ENCODE measurements around the gene DNASE1L2.
"Not testable (repeated sequence)": the region's sequence is repeated elsewhere in the genome, so short reads cannot be mapped to it uniquely, and the experiment has no call there.

Gene DNASE1L2

GRCh38 chr16:2252806-2253148 is 16.5 kb downstream of the DNASE1L2 start:
- TF ChIP-seq CTCF (conservative IDR thresholded peaks at IDR 0.05) (no peak), ZFX (IDR thresholded peaks at IDR 0.05) (no peak)
- H3K27ac ChIP-seq: peak overlapping the region; percentile 83

GRCh38 chr16:2253293-2253692 is 17.0 kb downstream of the DNASE1L2 start:
- no peak for TF ChIP-seq ZFX (IDR thresholded peaks at IDR 0.05)
- no peak for TF ChIP-seq CTCF (conservative IDR thresholded peaks at IDR 0.05)

GRCh38 chr16:2256531-2257140 is 20.4 kb downstream of the DNASE1L2 start:
- TF ChIP-seq ZFX (IDR thresholded peaks at IDR 0.05): no peak
- no peak for TF ChIP-seq CTCF (conservative IDR thresholded peaks at IDR 0.05)
- no peak overlapping the region for H3K27ac ChIP-seq

More at GRCh38 chr16:2253293-2253692, 17.0 kb downstream of the DNASE1L2 start:
- H3K27ac ChIP-seq: no peak overlapping the region; the same call in 1 of the 2 replicates

- H3K27ac ChIP-seq: no peak overlapping the region
- TF ChIP-seq ZFX (IDR thresholded peaks at IDR 0.05) (no peak), CTCF (conservative IDR thresholded peaks at IDR 0.05) (no peak)
Observed at GRCh38 chr16:2257726-2258125, 21.5 kb downstream of the DNASE1L2 start.

- not testable (repeated sequence) for H3K27ac ChIP-seq
Observed at GRCh38 chr16:2258530-2258929, 22.3 kb downstream of the DNASE1L2 start.

- TF ChIP-seq ZFX (IDR thresholded peaks at IDR 0.05) (no peak), CTCF (conservative IDR thresholded peaks at IDR 0.05) (no peak)
- H3K27ac ChIP-seq: peak overlapping the region; percentile 29; the same call in 1 of the 2 replicates
Observed at GRCh38 chr16:2260250-2260649, 24.0 kb downstream of the DNASE1L2 start.

GRCh38 chr16:2263026-2263425 is 26.8 kb downstream of the DNASE1L2 start:
- peak overlapping the region; percentile 0; the same call in 1 of the 2 replicates for H3K27ac ChIP-seq

GRCh38 chr16:2266887-2267286 is 30.6 kb downstream of the DNASE1L2 start:
- peak overlapping the region; percentile 98 for H3K27ac ChIP-seq

- TF ChIP-seq ZFX (IDR thresholded peaks at IDR 0.05): peak; percentile 75
- peak overlapping the region; percentile 98 for H3K27ac ChIP-seq
Observed at GRCh38 chr16:2267505-2267912, 31.3 kb downstream of the DNASE1L2 start.

Measured in C4-2B (cell line).